ENCODE measurements around the gene DNAJA3.

- TF ChIP-seq, protein P1, sequence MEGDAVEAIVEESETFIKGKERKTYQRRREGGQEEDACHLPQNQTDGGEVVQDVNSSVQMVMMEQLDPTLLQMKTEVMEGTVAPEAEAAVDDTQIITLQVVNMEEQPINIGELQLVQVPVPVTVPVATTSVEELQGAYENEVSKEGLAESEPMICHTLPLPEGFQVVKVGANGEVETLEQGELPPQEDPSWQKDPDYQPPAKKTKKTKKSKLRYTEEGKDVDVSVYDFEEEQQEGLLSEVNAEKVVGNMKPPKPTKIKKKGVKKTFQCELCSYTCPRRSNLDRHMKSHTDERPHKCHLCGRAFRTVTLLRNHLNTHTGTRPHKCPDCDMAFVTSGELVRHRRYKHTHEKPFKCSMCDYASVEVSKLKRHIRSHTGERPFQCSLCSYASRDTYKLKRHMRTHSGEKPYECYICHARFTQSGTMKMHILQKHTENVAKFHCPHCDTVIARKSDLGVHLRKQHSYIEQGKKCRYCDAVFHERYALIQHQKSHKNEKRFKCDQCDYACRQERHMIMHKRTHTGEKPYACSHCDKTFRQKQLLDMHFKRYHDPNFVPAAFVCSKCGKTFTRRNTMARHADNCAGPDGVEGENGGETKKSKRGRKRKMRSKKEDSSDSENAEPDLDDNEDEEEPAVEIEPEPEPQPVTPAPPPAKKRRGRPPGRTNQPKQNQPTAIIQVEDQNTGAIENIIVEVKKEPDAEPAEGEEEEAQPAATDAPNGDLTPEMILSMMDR (IDR thresholded peaks at IDR 0.05) = no peak
- TF ChIP-seq POLR2A (IDR thresholded peaks at IDR 0.05) = no peak
Observed at GRCh38 chr16:4383591-4384444, 41.9 kb upstream of the DNAJA3 start.

Data from lower leg skin (tissue), 3 donors.